ENCODE results near the gene TXNRD2.
A peak's percentile ranks its signal among the peaks of the same experiment; 100 is the strongest.

The TXNRD2 gene

GRCh38 chr22:19846620-19847344 is 94.8 kb downstream of the TXNRD2 start:
- TF ChIP-seq CTCF (IDR thresholded peaks at IDR 0.05; ENCODE audit: borderline replicate concordance, insufficient read depth, low read depth, low read length), result no peak
- no peak overlapping the region for H3K4me3 ChIP-seq (ENCODE audit: low read depth, low read length)

DNA sequence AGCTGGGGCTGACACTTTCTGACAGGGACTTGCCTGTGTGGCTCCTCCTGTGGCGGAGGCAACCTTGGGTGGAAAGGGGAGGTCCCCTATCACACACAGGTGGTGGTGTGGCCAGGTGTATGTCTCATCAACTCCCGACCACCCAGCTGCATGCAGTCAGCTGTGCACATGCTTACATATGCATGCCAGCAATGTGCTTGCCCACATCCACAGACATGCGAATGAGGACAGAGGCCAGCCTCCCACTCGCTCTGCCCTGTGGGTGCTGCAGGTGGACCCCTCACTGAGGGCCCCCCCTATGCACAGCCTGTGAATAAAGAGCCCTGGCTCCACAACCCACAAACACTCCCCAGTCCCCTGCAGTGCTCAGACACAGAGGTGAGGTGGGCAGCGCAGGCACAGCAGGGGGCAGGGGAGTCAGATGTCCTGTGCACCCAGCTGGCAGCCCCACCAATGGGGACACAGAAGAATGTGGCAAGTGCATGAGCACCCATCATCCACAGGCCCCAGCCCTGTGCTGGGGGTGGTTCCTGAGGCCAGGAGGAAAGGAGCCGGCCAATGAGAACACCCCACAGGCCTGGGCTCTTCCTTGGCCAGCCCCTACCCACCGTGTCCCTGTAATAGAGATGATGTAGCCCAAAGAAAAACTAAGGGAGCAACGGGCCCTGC is 96.4 kb downstream of the TXNRD2 start:
- H3K4me3 ChIP-seq (ENCODE audit: low read depth, low read length), result no peak overlapping the region
- no peak for TF ChIP-seq CTCF (IDR thresholded peaks at IDR 0.05; ENCODE audit: borderline replicate concordance, insufficient read depth, low read depth, low read length)

DNA sequence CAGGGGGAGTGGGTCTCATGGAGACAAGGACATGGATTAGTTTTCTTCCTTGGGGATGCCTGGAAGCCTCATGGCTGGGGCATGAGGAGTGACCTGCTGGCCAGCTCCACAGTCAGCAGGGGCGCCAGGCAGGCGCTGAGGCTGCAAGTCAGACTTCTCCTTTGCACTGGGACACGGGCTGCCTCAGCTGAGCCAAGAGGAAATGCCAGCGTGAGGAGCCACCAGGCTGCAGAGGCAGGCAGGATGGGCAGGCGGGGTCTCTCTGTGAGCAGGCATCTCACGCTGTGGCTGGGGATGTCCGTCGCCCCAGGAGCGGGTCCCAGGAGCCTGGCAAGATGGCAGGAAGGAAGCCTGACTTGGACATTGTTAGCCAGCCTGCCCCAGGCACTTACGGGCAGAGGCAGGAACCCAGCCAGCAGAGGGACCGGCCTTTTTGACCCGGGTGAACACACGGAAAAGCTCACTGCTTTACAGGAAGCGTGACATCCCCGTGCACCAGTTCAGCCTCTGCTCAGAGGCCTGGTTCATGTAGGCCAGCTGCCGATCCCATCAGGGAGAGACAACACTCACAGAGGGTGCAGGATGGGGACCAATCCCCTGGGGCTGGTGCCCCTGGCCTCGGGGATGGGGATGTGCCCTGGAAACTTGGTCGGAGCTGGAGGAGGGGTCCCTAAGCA is 97.1 kb downstream of the TXNRD2 start:
- H3K4me3 ChIP-seq (ENCODE audit: low read depth, low read length), result no peak overlapping the region
- 0 out of 2 replicates have a peak, but pooled peaks have one; percentile 6 for TF ChIP-seq CTCF (IDR thresholded peaks at IDR 0.05; ENCODE audit: borderline replicate concordance, insufficient read depth, low read depth, low read length)

- no peak overlapping the region for H3K4me3 ChIP-seq (ENCODE audit: low read depth, low read length)
- TF ChIP-seq CTCF (IDR thresholded peaks at IDR 0.05; ENCODE audit: borderline replicate concordance, insufficient read depth, low read depth, low read length), result no peak
Observed at GRCh38 chr22:19843857-19844376, 97.7 kb downstream of the TXNRD2 start.

DNA sequence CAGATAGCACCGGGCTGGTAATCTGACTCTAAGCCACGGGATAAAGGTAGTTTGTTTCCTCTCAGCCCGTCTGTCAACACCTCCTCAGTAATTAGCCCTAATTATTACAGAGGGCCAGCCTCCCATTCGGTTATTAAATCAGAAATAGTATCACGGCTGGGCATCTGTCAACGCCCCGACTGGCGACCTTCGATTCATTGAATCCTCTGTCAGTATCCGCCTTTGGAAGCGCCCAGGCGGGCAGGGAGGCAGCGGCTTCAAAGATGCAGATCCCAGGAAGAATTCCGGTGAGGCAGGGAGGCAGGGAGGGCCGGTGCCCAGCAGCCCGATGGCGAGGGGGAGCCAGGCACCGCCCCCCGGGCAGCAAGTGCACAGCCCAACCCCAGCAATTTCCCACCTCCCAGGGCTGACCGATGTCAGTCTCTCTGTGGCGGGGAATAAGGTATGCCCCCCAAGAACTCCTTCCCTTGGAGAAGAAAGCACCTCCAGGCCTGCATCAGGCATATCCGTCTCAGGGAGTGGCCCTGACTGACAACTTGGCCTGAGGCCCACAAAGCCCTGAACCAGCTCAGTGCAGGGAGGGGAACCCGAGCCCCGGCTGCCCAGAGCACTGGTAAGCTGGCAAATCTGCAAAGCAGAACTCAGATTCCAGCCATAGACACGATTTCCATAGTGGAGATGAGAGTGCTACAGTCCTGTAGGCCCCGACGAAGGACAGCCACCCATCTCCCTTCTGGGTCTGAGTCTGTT is 98.3 kb downstream of the TXNRD2 start:
- TF ChIP-seq CTCF (IDR thresholded peaks at IDR 0.05; ENCODE audit: borderline replicate concordance, insufficient read depth, low read depth, low read length), result no peak
- no peak overlapping the region for H3K4me3 ChIP-seq (ENCODE audit: low read depth, low read length)

GRCh38 chr22:19842393-19843106 is 99.1 kb downstream of the TXNRD2 start:
- no peak overlapping the region for H3K4me3 ChIP-seq (ENCODE audit: low read depth, low read length)
- no peak for TF ChIP-seq CTCF (IDR thresholded peaks at IDR 0.05; ENCODE audit: borderline replicate concordance, insufficient read depth, low read depth, low read length)
